ENCODE data around the gene GOLPH3. TPM values are rescaled to one million over a fixed set of nuclear protein-coding genes. Genes with fewer than 3 reads are reported as not detected.

GOLPH3 gene
- total RNA-seq, 1 donor from 2014 or later = 60.1 TPM

- intact Hi-C loops (cut with micrococcal nuclease) = no loop called here
- Mint-ChIP-seq H3K27ac (no peak overlapping the region), H3K36me3 (ENCODE audit: low read depth) (peaks cover 19% of the 10 kb centered on the region), H3K9me3 (no peaks in the 10 kb centered on the region), H3K4me3 (no peak overlapping the region), H3K4me1 (peaks cover 53% of the 10 kb centered on the region), H3K27me3 (no peaks in the 10 kb centered on the region)
- ATAC-seq (ENCODE audit: low read depth) (no peak), DNase-seq (no peak)
- TF ChIP-seq CTCF (IDR thresholded peaks at IDR 0.05) = no peak
- POLR2A ChIA-PET = no interaction called here
- CTCF ChIA-PET = no interaction called here
Observed at GRCh38 chr5:32147236-32147635, 26.9 kb downstream of the GOLPH3 start.

- ATAC-seq (ENCODE audit: low read depth) (no peak), DNase-seq (no peak)
- Mint-ChIP-seq H3K27me3 (no peaks in the 10 kb centered on the region), H3K4me1 (peaks cover 44% of the 10 kb centered on the region), H3K36me3 (ENCODE audit: low read depth) (peaks cover 26% of the 10 kb centered on the region), H3K4me3 (no peak overlapping the region), H3K9me3 (no peaks in the 10 kb centered on the region), H3K27ac (no peak overlapping the region)
- ChIA-PET CTCF (no interaction called here), POLR2A (no interaction called here)
- intact Hi-C loops (cut with micrococcal nuclease) = no loop called here
- no peak for TF ChIP-seq CTCF (IDR thresholded peaks at IDR 0.05)
Observed at GRCh38 chr5:32145378-32145777, 28.7 kb downstream of the GOLPH3 start.

GRCh38 chr5:32144378-32145207, 29.5 kb downstream of the GOLPH3 start:
- ATAC-seq (ENCODE audit: low read depth) = no peak
- ChIA-PET CTCF (no interaction called here), POLR2A (no interaction called here)
- Mint-ChIP-seq H3K27ac (no peak overlapping the region), H3K9me3 (no peaks in the 10 kb centered on the region), H3K4me3 (no peak overlapping the region), H3K36me3 (ENCODE audit: low read depth) (peaks cover 30% of the 10 kb centered on the region), H3K4me1 (peaks cover 40% of the 10 kb centered on the region), H3K27me3 (no peaks in the 10 kb centered on the region)
- no peak for DNase-seq
- TF ChIP-seq CTCF (IDR thresholded peaks at IDR 0.05) = no peak
- intact Hi-C loops (cut with micrococcal nuclease) = no loop called here

- ChIA-PET POLR2A (no interaction called here), CTCF (no interaction called here)
- H3K27me3 Mint-ChIP-seq = no peaks in the 10 kb centered on the region
- peaks cover 36% of the 10 kb centered on the region for H3K36me3 Mint-ChIP-seq (ENCODE audit: low read depth)
- peaks cover 32% of the 10 kb centered on the region for H3K4me1 Mint-ChIP-seq
- H3K9me3 Mint-ChIP-seq = no peaks in the 10 kb centered on the region
- H3K27ac Mint-ChIP-seq = no peak overlapping the region
- no peak overlapping the region for H3K4me3 Mint-ChIP-seq
- intact Hi-C loops (cut with micrococcal nuclease) = no loop called here
- no peak for TF ChIP-seq CTCF (IDR thresholded peaks at IDR 0.05)
- ATAC-seq (ENCODE audit: low read depth) (no peak), DNase-seq (no peak)
Observed at GRCh38 chr5:32143617-32144377, 30.3 kb downstream of the GOLPH3 start.

GRCh38 chr5:32138839-32139493, 35.2 kb downstream of the GOLPH3 start:
- CTCF ChIA-PET = no interaction called here
- no peak for TF ChIP-seq CTCF (IDR thresholded peaks at IDR 0.05)
- POLR2A ChIA-PET = no interaction called here
- Mint-ChIP-seq H3K27ac (no peak overlapping the region), H3K36me3 (ENCODE audit: low read depth) (peaks cover 54% of the 10 kb centered on the region), H3K4me3 (no peak overlapping the region), H3K4me1 (no peaks in the 10 kb centered on the region), H3K9me3 (no peaks in the 10 kb centered on the region), H3K27me3 (no peaks in the 10 kb centered on the region)
- DNase-seq = no peak
- no peak for ATAC-seq (ENCODE audit: low read depth)
- intact Hi-C loops (cut with micrococcal nuclease) = no loop called here
